IPS-18c (cell line): ENCODE data around the gene CISTR.

Experiments
- H3K4me3 ChIP-seq: 2 replicates; pipeline ENCODE4 v1.7.0; 2013; ENCODE audit warnings: low read depth, mild to moderate bottlenecking, low read length, moderate library complexity; ENCODE audit not compliant: insufficient read depth
- H3K9me3 ChIP-seq: one replicate; pipeline ENCODE4 v1.6.1; 2013; ENCODE audit warnings: mild to moderate bottlenecking, low read length, moderate library complexity; ENCODE audit not compliant: control insufficient read depth, insufficient read depth

Gene CISTR

DNA sequence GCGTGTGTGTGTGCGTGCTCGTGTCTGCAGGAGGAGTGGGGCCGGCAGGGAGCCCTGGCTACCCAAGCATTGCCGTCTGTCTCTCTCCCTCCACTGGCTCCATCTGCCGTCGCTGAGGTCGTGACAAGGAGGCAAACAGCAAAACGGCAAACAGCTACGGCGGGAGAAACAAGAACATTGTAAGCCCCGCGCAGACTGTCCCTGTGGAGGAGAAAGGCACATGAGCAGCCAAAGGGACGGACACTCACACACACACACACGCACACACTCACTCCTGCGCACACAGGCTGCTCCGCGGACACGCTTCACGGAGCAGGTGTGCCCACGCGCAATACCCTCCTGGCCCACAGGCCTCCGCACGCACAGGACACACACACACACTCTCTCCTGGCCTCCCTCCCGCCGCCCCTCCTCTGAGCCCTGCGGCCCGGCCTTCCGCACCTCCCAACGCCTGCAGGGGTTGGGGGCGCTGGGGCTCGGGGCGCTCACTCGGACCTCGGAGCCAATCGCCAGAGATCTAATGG lies 905 bp downstream of the CISTR start:
- peak overlapping the region; percentile 63 for H3K4me3 ChIP-seq
- no peaks in the 10 kb centered on the region for H3K9me3 ChIP-seq

GRCh38 chr12:53749986-53750811 lies 1.6 kb downstream of the CISTR start:
- Histone ChIP-seq H3K9me3 (no peaks in the 10 kb centered on the region), H3K4me3 (no peak overlapping the region)

- Histone ChIP-seq H3K4me3 (no peak overlapping the region), H3K9me3 (no peaks in the 10 kb centered on the region)
Measured at GRCh38 chr12:53748072-53748840, 3.5 kb downstream of the CISTR start.

DNA sequence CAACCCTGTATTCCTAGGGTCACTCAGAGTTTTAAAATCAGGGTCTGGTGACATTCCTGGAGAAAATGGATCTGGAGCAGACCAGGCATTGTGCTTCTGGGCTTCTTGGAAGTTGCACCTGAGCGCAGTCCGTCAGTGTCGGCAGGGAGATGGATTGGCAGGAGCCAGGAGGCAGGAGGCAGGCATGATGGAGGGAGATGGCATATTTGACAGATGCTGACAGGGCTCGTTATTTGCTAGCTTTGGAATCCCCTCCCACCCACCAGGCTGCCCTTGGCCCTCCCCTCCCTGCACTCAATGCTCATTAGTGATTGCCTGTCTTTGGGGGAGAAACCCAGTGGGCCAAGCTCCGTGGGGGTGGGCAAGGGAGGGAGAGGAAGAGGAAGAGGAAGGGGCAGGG lies 4.7 kb downstream of the CISTR start:
- no peaks in the 10 kb centered on the region for H3K9me3 ChIP-seq
- no peak overlapping the region for H3K4me3 ChIP-seq

DNA sequence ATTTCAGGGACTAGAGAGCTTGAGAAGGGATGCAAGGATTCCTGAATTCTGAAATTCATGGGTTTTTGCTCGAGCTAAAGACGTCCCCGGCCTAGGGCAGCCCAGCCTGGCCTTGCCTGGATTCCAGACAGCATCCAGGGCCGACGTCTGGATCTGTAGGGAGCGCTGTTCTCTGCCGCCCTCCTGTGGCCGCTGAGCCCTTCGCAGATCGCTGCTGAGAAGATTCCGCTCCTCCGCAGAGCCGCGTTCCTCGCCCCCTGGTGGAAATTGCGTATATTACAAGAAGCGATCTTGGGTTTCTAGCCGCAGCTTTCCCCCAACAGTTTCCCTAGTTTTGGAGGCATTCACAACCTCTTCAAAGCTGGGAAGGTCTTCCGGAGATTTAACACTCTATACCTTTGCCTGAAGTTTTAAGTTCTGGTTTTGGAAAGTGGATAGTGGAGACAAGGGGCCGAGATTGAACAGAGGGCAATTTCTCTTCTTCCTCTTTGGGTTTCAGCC lies 5.1 kb downstream of the CISTR start:
- no peaks in the 10 kb centered on the region for H3K9me3 ChIP-seq
- H3K4me3 ChIP-seq = no peak overlapping the region

- H3K9me3 ChIP-seq = no peaks in the 10 kb centered on the region
- no peak overlapping the region for H3K4me3 ChIP-seq
Measured at GRCh38 chr12:53744751-53745150, 7.0 kb downstream of the CISTR start.

GRCh38 chr12:53744130-53744441 lies 7.7 kb downstream of the CISTR start:
- Histone ChIP-seq H3K4me3 (no peak overlapping the region), H3K9me3 (no peaks in the 10 kb centered on the region)

DNA sequence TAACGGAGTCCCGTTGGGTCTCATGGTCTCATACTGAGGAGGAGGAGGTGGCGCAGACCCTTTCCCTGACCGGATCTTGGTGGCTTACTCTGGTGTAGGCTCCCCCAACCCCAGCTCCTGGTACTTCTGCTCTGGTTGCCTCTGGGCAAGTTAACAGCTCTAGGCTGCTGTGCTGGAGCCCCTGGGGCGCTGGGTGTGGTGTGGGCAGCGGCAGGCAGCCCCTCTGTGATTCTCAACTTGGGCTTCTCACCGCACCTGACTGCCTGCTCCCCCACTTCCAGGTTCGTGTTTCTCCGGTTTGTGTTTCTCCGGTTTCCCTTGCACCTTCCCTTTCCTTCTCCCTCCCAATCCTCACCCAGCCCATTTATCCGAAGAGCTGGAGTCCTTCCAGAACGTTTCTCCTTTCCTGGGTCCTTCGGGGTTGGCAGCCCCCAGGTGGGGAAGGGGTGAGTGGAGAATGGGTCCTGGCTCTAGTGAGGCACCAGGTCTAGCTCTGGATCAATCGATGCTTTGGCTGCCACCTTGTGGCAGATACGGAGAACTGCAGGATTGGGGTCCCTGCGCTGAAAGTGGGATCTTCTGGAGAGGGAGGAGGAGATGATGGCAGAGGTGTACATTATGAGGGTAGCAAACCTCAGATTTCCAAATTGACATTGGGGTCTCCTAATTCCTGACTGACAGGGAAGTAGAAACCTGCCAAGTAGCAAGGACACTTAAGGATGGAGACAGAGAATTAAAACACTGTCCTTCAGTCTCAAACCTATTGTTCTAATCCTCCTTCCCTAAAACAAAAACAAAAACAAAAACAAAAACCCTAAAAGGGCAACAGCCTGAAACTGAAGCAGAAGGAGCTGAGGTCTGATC lies 8.3 kb downstream of the CISTR start:
- Histone ChIP-seq H3K4me3 (no peak overlapping the region), H3K9me3 (no peaks in the 10 kb centered on the region)

DNA sequence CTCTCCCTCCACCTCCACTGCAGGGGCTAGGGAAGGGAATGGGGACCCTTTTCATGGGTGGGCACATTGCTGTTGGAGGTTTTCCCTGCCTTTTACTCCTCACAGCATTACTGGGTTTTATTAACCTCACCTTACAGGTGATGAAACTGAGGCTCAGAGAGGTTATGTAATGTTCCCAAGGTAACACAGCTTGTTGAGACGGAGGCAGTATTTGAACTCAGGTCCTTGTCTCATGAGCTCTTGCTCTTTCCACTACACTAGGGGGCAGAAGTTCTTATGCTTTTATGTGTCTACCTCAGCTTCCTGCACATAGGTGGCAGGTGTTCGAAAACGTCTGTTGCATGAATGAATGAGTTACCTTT lies 11.7 kb downstream of the CISTR start:
- Histone ChIP-seq H3K9me3 (no peaks in the 10 kb centered on the region), H3K4me3 (peak overlapping the region; percentile 31; the same call in 1 of the 2 replicates)

GRCh38 chr12:53739214-53740129 lies 12.3 kb downstream of the CISTR start:
- H3K4me3 ChIP-seq = peak overlapping the region; percentile 55
- no peaks in the 10 kb centered on the region for H3K9me3 ChIP-seq

GRCh38 chr12:53738406-53739213 lies 13.2 kb downstream of the CISTR start:
- H3K4me3 ChIP-seq = peak overlapping the region; percentile 55
- H3K9me3 ChIP-seq = no peaks in the 10 kb centered on the region

GRCh38 chr12:53737951-53738405 lies 13.8 kb downstream of the CISTR start:
- H3K9me3 ChIP-seq = no peaks in the 10 kb centered on the region
- peak overlapping the region; percentile 55 for H3K4me3 ChIP-seq

DNA sequence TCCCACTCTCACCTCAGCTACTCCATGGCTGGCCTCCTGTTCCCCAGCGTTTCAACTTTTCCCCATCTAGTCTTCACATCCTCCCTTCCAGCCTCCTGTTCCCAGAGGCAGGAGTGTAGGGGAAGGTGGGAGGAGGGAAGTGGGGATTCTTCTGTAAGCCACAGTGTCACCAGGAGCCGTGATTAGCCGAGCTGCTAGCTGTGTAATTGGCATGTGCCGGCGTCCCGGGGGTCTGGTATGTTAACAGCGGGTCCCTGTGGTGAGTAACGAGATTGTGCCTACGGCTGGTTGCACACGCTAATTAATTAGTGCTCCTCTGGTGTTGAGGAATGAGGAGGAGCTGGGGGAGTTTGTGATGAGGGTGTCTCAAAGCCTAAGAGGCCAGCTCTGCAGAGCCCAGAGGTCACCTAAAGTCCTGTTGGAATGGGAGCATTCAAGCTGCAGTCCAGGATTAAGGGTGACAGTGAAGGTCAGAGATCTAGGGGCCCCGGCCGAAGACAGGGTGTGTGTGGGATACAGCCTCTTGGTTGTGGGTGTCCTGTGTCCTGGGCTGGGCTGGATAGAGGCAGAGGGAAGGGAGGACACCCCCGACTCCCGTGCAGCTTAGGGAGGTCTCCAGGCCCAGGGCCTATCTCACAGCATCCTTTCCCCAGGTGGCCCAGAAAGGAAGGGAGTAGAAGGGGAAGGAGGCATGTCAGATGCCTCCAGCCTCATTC lies 14.5 kb downstream of the CISTR start:
- Histone ChIP-seq H3K9me3 (no peaks in the 10 kb centered on the region), H3K4me3 (no peak overlapping the region)

GRCh38 chr12:53736592-53736991 lies 15.2 kb downstream of the CISTR start:
- H3K4me3 ChIP-seq = no peak overlapping the region

DNA sequence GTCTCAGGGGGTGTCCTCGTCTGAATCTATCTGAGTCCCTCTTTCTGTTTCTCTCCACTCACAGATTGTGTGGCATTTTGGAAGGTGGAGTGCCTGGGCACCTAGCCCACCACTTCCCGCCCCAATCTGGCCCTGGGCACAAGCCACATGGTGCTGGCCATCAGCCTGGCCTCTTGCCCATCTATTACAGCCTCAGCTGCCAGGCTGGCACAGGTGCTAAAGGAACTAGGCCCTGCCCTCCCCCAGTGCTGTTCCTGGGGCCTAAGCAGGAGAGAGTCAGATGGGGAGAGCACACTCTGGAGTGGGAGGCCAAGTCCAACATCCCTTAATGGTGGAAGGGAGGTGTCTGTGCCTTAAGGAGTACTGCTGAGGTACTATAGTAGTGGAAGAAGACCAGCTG lies 16.2 kb downstream of the CISTR start:
- no peaks in the 10 kb centered on the region for H3K9me3 ChIP-seq

More at GRCh38 chr12:53736592-53736991, 15.2 kb downstream of the CISTR start:
- no peaks in the 10 kb centered on the region for H3K9me3 ChIP-seq

More for the DNA sequence above, 16.2 kb downstream of the CISTR start:
- H3K4me3 ChIP-seq = no peak overlapping the region
